ENCODE data around the gene NACA2.

DNA sequence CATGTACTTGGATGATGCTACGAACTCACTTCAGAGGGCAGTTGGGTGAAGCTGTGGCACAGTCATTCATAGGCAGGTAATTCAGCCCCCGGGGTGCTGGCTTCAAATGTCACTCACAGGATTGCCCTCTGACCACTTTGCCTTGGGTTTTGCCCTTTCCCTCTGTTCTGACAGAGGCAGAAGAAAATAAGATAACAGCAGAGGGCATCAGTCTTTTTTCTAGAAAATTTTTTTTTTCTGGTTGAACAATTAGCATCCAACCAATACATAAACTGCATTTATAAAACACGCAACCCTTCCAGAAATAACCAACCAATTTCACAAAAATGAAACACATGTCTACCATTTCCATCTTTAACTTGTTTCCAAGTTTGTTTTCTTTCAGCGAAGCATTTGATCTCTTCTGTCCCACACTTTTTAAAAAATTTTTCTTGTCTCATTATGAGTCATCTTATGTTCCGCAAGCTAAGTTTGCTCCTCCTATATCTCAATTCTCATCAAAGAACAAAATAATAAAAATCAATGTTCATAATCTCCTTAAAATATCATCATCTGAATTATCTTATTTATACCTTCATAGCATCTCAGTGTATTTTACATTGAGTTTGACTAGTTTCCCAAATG is 15.6 kb downstream of the NACA2 start:
- TF ChIP-seq SP1 (IDR thresholded peaks at IDR 0.05; ENCODE audit: low read depth, low read length) (no peak), RXRA (IDR thresholded peaks at IDR 0.05; ENCODE audit: insufficient read depth, low read depth, low read length) (no peak), SRF (IDR thresholded peaks at IDR 0.05; ENCODE audit: low read depth, low read length) (no peak), CTCF (IDR thresholded peaks at IDR 0.05; ENCODE audit: control extremely low read depth in 1 of 3, insufficient read depth in 1 of 3, low read depth in 1 of 3, low read length in 3 of 3) (no peak), HDAC6 (IDR thresholded peaks at IDR 0.05; ENCODE audit: low read depth, low read length) (no peak), SIN3A (conservative IDR thresholded peaks at IDR 0.05 in 1 of 2, IDR thresholded peaks at IDR 0.05 in 1 of 2; ENCODE audit: low read depth in 1 of 2, low read length in 2 of 2) (no peak), EZH2 (IDR thresholded peaks at IDR 0.05; ENCODE audit: low read depth, low read length, severe bottlenecking) (no peak), POLR2A (IDR thresholded peaks at IDR 0.05; ENCODE audit: control extremely low read depth in 1 of 2, low read depth in 2 of 2, low read length in 2 of 2) (no peak), HDAC2 (IDR thresholded peaks at IDR 0.05; ENCODE audit: borderline replicate concordance in 1 of 2, low read depth in 2 of 2, low read length in 2 of 2) (no peak), BRCA1 (IDR thresholded peaks at IDR 0.05; ENCODE audit: low read depth, low read length) (no peak), ASH2L (IDR thresholded peaks at IDR 0.05; ENCODE audit: low read length) (no peak), ZNF274 (IDR thresholded peaks at IDR 0.05; ENCODE audit: borderline replicate concordance, extremely low read depth, low read length) (no peak), SP4 (IDR thresholded peaks at IDR 0.05; ENCODE audit: low read length) (no peak)
- TF ChIP-seq, protein P1, sequence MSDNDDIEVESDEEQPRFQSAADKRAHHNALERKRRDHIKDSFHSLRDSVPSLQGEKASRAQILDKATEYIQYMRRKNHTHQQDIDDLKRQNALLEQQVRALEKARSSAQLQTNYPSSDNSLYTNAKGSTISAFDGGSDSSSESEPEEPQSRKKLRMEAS (IDR thresholded peaks at IDR 0.05) = no peak
